SIG-M5 (cell line): ENCODE results near the gene TMEM50A.
"Not testable (repeated sequence)": the region's sequence is repeated elsewhere in the genome, so short reads cannot be mapped to it uniquely, and the experiment has no call there.

Experiments
- DNase-seq: peaks from one replicate; lab custom pipeline; 2025; lab: John Stamatoyannopoulos, UW

The TMEM50A gene

DNA sequence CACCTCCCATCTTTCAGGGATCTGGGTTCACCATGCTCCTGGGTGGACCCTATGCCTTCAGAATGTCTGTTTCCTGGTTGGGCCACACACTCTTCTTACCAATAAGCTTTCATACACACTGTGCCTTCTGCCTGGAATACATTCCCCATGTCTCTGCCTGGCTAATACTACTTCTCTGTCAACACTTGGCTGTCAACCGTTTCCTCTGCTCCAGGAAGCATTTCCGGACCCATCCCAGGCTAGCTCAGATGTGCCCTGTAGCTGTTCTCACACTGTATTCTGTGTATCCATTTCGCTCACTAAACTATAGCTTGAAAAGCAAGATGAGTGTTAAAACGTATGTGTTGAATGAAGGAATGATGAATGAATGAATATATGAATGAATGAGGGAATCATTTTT is 49.0 kb downstream of the TMEM50A start:
- not testable (repeated sequence) for DNase-seq

DNA sequence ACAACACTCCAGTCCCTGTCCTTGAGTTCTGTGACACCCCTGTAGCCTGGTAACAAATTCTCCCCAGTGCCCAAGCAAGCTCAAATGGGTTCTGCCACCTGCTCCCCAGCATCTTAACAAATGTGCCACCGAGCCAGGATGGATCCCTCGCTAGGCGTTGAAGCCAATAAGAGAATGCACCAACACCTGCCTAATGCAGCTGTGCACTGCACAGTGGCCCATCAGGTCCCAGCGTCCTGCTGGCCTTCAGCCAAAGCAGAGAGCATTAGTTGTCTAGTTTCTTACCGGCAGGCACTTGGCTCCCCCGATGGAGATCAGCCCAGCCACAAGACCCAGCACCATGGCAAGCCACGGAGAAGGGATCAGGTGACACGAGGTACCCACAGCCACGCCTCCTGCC is 50.6 kb downstream of the TMEM50A start:
- DNase-seq, result not testable (repeated sequence)

DNA sequence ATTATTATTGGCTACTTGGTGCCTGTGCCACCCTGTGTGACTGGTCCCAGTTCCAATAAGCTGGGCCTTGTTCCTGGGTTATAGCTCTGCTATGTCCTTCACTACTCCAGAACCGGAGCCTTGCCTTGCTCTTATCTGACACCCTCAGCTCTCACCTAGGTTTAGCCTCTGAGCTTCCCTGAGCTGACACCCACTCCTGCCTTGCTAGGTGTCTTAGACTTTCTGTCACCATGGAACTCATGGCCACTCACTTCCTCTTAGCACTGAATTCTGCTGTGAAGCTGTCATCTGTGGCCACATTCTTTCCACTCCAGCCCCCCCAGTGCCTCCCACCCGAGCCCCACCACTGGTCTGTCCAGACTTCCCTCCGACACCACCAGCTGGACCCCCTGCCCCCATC is 51.6 kb downstream of the TMEM50A start:
- not testable (repeated sequence) for DNase-seq

DNA sequence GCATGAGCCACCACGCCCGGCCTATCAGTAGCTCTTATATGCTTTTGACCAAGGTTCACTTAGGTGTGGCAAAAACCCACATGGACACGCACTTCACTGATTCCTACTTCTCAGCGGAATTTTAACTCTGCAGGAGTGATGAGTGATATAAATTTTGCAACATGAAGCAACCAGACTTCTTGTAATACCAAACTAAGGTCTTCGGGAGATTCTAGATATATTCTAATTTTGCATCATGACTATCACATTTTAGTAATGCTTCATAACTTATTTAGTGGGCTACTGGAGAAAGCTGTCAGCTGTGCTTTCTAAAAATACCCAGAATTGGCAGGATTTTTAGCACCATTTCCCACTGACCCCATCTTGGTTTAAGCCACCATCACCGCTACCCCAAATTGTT is 54.7 kb downstream of the TMEM50A start:
- DNase-seq, result no peak

DNA sequence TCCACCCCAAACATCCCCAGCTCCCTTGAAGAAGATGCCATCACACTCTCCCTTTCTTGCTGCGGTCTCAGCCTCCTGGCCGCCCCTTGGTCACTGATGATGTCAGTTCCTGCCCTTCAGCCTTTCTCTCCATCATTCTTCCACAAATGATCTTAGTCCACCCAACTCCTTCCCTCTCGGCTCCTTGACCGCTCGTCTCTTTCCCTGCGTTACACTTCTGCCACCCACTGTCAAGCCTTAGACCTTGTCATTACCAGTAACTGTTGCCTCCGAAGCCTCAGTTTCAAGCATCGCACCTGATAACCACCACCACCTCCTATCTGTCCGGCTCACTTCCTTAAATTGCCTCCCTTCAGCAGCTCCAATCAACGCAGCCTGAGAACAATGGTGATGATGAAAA is 59.4 kb downstream of the TMEM50A start:
- not testable (repeated sequence) for DNase-seq

DNA sequence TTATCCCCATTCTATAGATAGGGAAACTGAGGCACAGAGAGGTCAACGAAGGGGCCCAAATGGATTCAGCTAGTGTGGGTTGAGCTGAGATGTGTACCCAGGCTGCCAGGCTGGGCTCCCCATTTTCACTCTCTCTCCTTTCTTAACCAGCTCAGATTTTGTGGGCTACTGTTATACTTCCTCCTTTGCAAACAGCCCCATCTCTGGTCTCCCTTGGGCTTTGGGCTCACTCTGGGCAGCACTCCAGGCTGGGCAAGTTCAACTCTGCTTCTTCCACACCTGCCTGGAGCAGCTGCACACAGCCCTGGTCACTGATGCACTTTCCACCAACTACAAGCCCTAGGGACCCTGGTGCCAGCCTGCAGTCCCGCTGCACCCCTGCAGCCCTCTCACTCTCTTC is 59.9 kb downstream of the TMEM50A start:
- DNase-seq, result not testable (repeated sequence)

DNA sequence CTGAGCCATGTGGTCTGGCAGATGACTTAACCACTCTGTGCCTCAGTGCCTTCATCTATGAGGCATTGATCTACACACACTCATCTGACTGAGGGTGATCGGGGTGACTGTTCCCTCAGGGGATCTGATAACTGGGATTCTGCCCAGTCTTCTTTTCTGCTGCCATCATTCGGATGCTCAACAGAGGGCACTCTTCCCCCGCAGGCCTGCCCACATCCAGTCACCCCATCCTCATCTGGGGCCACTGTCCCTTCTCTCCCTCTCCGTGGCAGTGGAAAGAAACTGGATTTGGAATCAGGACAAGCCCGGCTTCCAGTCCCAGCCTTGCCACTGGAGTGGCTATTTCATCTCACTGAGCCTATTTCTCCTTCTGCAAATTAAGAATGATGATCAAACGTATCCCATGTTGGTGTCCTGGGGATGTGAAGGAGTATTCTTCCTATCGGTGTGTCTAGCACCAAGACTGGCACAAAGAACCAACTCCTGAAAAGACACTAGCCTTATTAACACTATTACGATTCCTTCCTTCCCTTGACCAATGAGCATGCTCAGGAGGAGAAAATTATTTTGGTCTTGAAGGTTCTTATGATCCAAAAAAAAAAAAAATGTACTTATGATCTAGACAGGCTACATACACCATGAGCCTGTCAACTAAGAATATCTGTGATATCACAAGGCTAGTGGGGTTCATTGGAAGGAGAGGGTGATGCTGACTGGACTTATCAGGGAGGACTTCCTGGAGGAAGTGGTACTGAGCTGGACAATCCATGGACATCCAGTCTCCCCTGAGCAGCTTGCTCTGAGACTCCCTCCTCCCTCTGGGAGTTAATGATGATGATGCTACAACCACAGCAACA is 65.0 kb downstream of the TMEM50A start:
- DNase-seq, result not testable (repeated sequence)

DNA sequence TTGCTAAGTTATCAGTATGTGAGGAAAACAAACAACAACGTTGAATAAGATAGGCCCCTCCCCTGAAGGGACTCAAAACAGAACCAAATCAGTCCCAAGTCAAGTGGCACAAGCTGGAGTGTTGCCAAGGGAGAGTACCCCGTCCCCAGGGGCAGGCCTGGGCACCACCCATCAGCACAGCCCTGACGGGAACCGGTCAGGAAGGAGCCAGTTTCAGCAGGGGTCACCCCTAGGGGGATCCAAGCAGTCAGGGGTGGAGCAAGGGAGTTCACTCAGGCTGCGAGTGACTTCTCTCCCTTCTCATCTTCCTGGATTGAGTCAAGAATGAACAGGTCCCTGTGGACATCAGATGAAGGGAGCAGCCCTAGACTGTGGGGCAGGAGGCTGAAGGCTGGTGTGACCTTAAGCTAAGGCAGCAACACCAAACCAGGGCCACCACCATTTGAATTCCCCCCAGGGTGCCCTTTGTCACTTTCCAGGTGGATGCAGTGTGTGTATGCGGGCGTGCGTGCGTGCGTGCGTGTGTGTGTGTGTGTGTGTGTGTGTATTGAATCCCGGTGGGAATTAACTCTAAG is 67.7 kb downstream of the TMEM50A start:
- DNase-seq, result not testable (repeated sequence)

DNA sequence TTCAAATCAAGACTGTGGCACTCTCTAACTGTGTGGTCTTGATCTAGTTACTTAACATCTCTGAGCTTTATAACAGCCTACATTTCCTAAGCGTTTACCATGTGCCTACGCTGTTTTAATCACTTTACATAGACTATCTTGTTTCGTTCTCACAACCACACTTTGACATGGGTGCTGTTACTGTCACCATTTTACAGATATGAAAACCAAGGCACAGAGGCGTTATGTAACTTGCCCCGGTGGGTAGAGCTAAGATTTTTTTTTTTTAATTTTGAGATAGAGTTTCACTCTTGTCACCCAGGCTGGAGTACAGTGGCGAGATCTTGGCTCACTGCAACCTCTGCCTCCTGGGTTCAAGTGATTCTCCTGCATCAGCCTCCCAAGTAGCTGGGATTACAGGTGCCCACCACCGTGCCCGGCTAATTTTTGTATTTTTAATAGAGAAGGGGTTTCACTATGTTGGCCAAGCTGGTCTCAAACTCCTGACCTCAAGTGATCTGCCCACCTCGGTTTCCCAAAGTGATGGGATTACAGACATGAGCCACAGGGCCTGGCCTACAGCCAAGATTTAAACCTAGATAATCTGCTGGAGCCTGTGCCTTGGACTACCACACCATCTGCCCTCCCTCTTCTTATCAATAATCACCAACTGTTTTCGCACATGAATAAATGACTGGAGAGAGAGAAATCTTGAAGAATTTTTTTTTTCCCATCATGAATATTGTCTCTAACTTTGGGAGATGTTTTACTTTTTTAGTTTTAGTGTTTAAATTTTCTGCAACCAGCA is 71.7 kb downstream of the TMEM50A start:
- DNase-seq, result not testable (repeated sequence)
